Stimulated activated CD8-positive, alpha-beta memory T cell treated with anti-CD3 and anti-CD28 coated beads, Interleukin-4, amount 100 ng/mL, for 24 hours (primary cell): ENCODE results near the gene RBM5.

ENCODE experiments used
- DNase-seq: peaks from one replicate; pipeline ENCODE4 v3.0.0-alpha.2; 2020; ENCODE audit warnings: low read depth

Gene RBM5

DNA sequence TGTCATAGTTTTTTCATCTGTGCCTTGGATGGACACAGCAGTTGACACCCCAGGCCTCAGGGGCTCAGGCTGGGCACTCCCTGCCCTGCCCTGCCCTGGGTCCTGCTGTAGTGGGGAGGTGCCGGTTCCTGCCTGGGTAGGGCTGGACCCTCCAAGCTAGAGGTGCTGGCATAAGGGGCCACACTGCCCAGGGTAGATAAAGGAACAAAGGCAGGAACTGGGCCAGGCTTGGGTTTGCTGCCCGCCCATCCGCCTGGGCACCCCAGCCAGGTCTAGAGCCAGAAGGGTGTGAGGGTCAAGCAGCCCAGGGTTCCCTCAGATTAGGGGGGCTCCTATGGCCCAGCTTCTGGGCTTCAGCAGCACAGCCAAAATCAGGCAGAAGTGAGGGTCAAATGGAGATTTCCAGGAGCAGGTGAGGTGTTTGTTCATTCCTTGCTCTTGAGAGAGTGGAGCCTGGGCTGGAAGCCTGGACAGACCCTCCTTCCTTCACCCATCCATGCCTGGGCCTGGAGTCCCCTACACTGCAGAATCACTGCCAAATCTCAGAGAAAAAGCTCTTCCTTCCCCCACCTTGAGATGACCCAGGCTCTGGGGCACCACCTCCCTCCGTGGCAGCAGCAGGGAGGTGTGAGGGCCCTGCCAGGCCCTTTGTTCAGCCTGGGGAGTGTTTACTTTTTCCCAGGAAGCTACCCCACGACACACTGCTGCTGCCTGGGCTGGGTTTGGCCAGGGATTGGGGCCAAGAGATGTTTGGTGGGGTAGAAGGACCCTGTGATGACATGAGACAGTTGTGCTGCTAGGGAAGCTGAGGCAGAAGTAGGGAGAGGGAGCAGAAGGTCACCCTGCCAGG is 73.5 kb downstream of the RBM5 start:
- DNase-seq: no peak

DNA sequence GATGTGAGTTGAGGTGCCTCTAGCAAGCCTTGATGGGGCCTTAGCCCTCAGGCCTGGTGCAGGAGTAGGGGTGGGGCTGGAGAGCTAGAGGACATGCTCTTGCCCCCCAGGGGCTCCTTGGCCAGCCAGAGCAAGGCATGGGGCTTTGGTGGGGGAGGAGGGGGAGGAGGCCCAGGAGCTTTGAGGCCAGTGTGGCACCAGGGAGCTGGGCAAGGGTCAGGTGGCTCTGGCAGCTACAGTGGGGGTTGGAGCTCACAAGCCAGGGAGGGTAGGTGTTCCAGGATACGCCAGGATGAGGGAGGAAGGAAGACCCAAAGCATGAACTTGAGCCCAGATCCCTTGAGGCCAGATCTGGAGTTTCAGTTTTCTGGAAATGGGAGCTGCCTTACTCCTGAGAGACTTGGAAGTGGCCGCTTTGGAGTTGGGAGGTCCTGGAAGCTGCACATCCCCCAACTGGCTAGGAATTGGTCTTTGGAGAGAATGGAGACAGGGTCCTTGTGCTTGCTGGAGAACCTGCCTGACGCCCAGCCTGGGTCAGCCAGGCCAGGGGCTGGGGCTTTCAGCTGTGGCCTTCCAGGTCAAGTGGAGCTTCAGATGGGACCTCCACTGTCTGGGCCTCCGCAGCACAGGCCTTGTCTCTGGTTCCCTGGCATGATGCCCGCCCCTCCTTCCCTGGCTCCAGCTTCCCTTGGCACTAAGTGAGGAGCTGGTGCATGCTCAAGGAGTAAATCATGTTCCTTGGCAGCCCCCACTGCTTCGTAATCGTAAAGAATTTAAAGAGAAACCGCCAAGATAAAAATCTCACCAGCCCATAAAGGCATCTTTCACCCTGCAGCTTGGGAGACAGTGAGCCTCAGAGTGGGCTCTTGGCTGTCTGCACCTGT is 75.1 kb downstream of the RBM5 start:
- no peak for DNase-seq

DNA sequence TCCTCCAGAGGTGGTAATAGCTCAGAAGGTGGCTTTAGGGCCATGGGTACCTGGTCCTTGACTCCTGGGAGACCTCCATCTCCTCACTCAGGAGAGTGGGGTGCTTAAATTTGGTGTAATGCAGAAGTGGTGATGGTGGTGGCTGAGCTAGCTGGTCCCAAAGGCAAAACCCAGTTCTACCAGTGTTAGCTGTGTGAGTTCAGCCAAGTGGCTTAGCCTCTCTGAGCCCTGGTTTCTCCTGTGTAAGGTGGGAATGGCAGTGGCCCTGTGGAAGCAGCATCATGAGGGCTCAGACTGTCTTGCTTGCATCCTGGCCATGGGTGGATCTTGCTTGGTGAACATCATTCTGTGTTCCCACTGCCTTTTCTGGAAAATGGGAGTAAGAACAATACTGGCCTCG is 75.8 kb downstream of the RBM5 start:
- no peak for DNase-seq

DNA sequence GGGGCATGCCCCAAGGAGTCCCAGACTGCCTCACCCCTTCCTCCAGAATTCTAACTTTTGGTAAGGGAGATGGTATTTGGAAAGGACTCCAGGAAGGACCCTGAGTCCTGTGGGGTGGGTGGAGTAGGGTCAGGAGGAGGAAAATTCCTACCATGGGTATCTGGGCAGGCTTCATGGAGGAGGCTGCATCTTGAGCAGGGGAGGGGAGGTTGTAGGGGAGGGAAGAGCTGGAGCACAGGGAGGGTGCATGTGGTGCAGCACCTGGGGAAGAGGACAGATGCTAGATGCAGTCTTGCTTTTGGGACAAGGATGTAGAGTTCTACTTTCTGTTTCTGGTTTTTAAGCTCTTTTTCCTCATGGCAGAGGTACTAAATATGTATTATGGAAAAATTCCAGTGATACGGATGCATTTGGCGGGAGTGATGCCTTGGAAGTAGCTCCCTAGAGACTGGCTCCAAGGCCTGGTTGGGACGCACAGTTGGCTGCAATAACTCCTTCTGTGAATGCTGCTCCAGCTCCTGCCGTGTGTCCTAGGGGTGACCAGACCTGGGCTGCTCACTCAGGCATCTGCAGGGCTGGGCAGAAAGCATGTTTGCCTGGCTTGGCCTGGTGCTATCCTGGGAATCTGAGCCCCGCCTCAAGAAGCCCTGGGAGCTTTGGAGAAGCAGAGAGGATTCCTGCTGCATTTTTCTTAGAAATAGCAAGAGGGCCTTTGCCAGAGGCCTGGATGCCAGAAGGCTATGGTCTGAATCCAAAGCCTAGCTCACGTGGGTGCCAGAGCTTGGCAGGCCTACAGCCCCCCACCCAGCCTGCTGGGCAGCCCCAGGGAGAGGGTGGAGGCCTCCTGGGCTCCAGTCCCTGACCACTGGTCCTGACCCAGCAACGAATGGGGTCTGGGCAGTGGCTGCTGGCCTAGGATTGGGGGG is 76.5 kb downstream of the RBM5 start:
- DNase-seq: no peak

DNA sequence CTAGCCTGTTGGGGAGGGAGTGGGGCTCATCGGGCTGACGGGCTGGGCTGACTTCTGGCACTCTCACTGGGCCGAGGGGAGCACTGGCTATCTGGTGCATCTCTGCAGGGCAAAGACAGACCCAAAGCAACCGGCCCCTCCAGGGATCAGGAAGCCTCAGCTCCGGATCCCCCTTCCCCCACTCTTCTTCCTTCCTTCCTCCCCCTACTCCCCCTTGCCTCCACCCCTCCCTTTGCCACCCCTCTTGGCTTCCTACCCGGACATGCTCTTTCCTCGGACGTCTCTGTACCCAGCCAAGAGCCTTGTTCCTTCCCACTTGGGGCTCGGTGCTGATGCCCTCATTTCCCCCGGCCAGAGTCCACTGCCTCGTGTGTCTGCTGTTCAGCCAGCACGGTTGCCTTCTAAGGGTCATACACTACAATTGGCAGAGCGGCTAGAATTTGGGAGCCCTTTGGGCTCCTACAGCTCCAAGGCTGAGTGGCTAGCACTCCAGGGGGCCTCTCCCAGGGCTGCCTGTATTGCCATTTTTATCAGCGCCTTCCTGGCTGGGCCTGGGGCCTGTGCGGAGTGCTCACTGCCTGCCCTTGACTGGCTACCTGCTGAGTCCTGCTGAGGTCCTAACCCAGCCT is 77.3 kb downstream of the RBM5 start:
- DNase-seq: no peak

DNA sequence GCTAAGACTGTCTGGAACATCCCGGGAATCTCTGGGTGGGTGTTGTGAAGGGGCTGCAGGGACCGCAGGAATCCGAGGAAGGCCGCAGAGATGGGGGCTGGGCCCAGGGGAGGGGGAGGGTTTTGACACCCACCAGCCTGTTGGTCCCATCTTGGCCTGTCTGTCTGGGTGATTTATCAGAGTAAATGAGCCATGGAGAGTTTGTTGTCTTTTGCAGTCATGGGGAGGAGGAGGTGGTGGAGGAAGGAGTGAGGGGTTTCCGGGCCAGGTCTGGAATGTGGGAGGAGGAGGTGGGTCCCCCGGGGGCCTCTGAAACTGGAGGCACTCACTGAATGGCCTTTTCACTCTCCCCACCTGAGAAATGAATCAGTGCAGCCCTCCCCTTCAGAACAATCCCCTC is 77.9 kb downstream of the RBM5 start:
- no peak for DNase-seq

DNA sequence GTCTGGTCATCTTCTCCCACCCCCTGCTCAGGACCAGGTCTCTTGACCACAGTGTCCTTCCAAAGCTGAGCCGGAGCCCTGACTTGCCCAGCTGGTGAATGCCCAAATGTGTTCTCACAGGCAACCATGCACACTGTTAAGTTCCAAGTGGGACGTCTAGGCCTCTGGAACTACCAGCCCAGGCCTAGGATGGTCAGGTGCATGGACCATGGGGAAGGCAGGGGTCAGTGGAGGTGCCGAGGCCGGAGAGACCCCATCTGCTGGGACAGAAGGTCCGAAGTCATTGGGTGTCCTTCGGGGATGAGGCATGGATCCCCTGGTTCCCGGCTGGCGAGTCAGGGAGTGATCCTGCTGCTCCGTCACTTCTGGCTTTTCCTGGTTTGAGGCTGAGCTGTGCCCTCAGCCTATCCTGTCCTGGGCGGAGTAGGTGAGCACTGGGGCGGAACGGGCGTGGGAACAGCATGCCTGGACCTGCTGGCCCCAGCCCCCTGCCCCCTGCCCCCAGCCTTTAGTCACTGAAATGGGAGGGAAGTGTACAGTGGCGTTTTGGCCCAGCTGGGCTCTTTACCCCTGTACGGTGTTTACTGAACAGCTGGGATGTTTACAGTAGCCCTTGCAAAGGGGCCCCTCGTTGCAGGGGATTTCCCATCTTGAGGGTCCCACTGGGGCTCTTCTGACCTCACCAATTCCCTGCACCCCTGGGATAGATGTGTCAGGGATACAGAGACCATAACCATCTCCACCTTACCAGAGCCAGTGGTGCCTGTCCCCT is 78.5 kb downstream of the RBM5 start:
- no peak for DNase-seq

DNA sequence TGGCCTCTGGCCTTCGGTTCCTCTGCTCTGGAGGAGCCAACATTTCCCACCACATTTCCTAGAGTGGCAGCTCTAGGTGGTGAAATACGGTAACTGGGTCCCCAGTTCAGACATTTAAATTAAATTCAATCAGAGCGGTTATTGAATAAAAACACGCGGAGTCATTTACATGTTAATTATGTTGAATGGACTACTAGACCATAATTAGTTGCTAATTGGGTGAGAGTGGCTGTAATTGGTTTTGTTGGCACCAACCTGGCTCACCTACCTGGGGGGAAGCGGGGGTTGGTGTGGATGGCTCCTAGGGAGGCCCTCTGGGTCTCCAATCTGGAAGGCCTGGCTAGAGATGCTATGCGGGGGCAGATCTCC is 79.1 kb downstream of the RBM5 start:
- DNase-seq: no peak

DNA sequence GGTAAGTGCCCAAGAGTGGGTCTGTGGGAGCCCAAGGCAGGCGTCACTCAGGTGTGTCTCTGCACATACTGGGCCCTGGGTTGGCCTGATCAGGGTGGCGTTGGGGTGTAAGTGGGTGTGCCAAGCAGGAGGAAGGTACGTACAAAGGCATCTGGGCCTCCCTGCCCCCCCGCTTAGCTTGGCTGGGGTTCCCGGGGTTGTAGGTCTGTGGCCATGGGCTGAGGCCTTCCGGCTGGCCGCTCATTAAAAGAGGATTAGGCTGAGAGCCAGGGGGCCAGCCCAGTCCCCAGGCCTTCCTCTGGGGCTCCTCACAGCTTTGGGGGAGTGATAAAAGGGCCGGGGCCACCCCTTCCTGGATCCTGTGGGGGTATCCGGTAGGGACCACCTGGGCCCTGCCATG is 79.7 kb downstream of the RBM5 start:
- no peak for DNase-seq
